GM23248 (cell line): Measurements from ENCODE around the gene DSG2.

ENCODE experiments used
- EZH2 ChIP-seq: fragments of 200-600 bp; sonication (generic); IDR thresholded peaks from 2 replicates; pipeline ENCODE4 v1.6.1; 2018; ENCODE audit warnings: antibody characterized with exemption, mild to moderate bottlenecking; ENCODE audit not compliant: insufficient read depth, poor library complexity, severe bottlenecking
- EZH2phosphoT487 ChIP-seq: fragments of 200-600 bp; sonication (generic); IDR thresholded peaks from 2 replicates; pipeline ENCODE4 v1.6.1; 2018; ENCODE audit warnings: antibody characterized with exemption, moderate library complexity, mild to moderate bottlenecking, low read depth; ENCODE audit not compliant: insufficient read depth

GRCh38 chr18:31493941-31494340, 4.0 kb upstream of the DSG2 start:
- TF ChIP-seq EZH2 (no peak), EZH2phosphoT487 (no peak)
